Measurements from ENCODE around the gene HSPA12A.

Gene HSPA12A

DNA sequence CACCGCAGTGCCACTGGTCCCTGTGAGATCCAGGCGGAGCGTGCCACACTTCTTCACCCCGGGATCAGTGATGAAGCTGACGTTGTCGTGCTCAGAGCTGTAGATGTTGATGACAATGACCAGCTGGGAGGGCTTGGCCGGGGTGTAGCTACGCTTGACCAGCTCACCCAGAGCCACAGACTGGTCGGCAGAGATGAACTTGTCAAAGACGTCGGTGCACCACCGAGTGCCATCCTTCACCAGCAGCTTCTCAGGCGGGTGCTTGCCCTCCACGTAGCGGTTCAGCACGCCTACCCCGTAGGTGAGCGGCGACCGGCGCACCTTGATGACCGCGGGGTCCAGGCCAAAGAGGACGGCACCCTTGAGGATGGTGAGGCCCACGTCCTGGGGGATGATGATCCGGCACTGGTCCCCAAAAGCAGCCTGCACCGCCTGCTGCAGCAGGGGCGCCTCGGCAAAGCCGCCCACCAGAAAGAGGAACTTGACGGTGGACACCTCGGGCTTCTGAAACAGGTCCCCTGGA is 67.4 kb downstream of the HSPA12A start:
- Histone ChIP-seq H3K27me3 (ENCODE audit: control insufficient read depth, low read length) (no peaks in the 10 kb centered on the region), H4K20me1 (ENCODE audit: control insufficient read depth, insufficient read depth, low read depth, low read length) (no peaks in the 10 kb centered on the region)
- TF ChIP-seq, protein P1, sequence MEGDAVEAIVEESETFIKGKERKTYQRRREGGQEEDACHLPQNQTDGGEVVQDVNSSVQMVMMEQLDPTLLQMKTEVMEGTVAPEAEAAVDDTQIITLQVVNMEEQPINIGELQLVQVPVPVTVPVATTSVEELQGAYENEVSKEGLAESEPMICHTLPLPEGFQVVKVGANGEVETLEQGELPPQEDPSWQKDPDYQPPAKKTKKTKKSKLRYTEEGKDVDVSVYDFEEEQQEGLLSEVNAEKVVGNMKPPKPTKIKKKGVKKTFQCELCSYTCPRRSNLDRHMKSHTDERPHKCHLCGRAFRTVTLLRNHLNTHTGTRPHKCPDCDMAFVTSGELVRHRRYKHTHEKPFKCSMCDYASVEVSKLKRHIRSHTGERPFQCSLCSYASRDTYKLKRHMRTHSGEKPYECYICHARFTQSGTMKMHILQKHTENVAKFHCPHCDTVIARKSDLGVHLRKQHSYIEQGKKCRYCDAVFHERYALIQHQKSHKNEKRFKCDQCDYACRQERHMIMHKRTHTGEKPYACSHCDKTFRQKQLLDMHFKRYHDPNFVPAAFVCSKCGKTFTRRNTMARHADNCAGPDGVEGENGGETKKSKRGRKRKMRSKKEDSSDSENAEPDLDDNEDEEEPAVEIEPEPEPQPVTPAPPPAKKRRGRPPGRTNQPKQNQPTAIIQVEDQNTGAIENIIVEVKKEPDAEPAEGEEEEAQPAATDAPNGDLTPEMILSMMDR (IDR thresholded peaks at IDR 0.05; ENCODE audit: low read depth, low read length, poor library complexity, severe bottlenecking): no peak
- TF ChIP-seq EZH2phosphoT487 (IDR thresholded peaks at IDR 0.05; ENCODE audit: borderline replicate concordance, low read length): no peak

DNA sequence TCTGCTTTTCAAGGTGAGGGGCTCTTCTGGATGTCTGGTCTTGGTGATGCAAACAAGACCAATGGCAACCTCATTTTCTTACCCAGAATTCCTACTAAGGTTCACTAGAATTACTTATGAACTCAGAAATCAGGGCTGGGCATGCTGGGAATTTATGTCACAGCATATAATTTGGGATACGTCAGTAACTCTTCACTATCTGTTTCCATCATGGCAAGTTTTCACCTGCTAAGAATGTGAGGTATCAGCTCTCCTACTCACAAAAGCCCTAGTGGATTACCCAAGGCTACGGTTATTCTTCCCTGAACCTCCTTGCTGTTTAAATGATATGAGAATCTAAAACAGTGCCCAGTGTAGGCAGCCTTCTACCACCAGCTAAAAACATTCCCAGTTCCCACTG is 68.5 kb downstream of the HSPA12A start:
- no peaks in the 10 kb centered on the region for H3K9me3 ChIP-seq (ENCODE audit: control insufficient read depth, insufficient read depth, low read length)
- no peak overlapping the region for H3K4me3 ChIP-seq (ENCODE audit: low read length)
- no peak overlapping the region for H3K4me2 ChIP-seq (ENCODE audit: low read length)
- H3K79me2 ChIP-seq (ENCODE audit: control insufficient read depth, low read length): no peaks in the 10 kb centered on the region
- H4K20me1 ChIP-seq (ENCODE audit: control insufficient read depth, insufficient read depth, low read depth, low read length): no peaks in the 10 kb centered on the region
- no peaks in the 10 kb centered on the region for H3K27me3 ChIP-seq (ENCODE audit: control insufficient read depth, low read length)
- TF ChIP-seq EZH2phosphoT487 (IDR thresholded peaks at IDR 0.05; ENCODE audit: borderline replicate concordance, low read length): no peak
- TF ChIP-seq, protein P1 (IDR thresholded peaks at IDR 0.05; ENCODE audit: low read depth, low read length, poor library complexity, severe bottlenecking): no peak
- no peaks in the 10 kb centered on the region for H3K4me1 ChIP-seq (ENCODE audit: control insufficient read depth, low read length)
- H3K9me2 ChIP-seq (replicated peaks; ENCODE audit: control insufficient read depth, low read length): no peaks in the 10 kb centered on the region
- H3F3A ChIP-seq (ENCODE audit: control insufficient read depth, insufficient read depth): no peaks in the 10 kb centered on the region
- no peaks in the 10 kb centered on the region for H3K36me3 ChIP-seq (ENCODE audit: control insufficient read depth, low read length)
- no peak overlapping the region for H3K27ac ChIP-seq (ENCODE audit: low read depth, low read length)

More for the DNA sequence above, 67.4 kb downstream of the HSPA12A start:
- no peaks in the 10 kb centered on the region for H3K9me3 ChIP-seq (ENCODE audit: control insufficient read depth, insufficient read depth, low read length)
- no peak overlapping the region for H3K4me3 ChIP-seq (ENCODE audit: low read length)
- no peaks in the 10 kb centered on the region for H3F3A ChIP-seq (ENCODE audit: control insufficient read depth, insufficient read depth)
- H3K9me2 ChIP-seq (replicated peaks; ENCODE audit: control insufficient read depth, low read length): no peaks in the 10 kb centered on the region
- H3K79me2 ChIP-seq (ENCODE audit: control insufficient read depth, low read length): no peaks in the 10 kb centered on the region
- H3K36me3 ChIP-seq (ENCODE audit: control insufficient read depth, low read length): no peaks in the 10 kb centered on the region
- H3K4me2 ChIP-seq (ENCODE audit: low read length): no peak overlapping the region
- H3K4me1 ChIP-seq (ENCODE audit: control insufficient read depth, low read length): no peaks in the 10 kb centered on the region
- H3K27ac ChIP-seq (ENCODE audit: low read depth, low read length): no peak overlapping the region

DNA sequence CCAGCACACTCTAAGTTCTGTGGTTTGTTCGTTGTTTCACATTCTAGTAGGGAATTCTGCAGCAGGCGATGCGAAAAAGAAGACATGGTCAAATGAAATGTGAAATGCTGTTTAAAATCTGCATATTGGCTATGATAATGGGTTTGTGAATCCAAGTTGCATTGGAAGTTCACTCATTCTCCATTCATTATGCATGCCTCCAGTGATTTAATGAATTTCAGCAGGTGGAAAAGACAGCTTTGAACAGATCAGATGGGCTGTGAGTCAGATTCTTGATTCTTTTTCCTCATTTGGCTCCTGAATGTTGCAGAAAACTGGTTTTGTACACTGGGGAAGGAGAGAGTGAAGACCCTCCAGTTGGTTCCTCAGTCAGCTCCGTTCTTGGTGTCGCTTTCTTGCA is 69.5 kb downstream of the HSPA12A start:
- no peaks in the 10 kb centered on the region for H4K20me1 ChIP-seq (ENCODE audit: control insufficient read depth, insufficient read depth, low read depth, low read length)
- H3K27ac ChIP-seq (ENCODE audit: low read depth, low read length): no peak overlapping the region
- H3K4me1 ChIP-seq (ENCODE audit: control insufficient read depth, low read length): no peaks in the 10 kb centered on the region
- H3K9me2 ChIP-seq (replicated peaks; ENCODE audit: control insufficient read depth, low read length): no peaks in the 10 kb centered on the region
- no peak for TF ChIP-seq EZH2phosphoT487 (IDR thresholded peaks at IDR 0.05; ENCODE audit: borderline replicate concordance, low read length)
- TF ChIP-seq, protein P1 (IDR thresholded peaks at IDR 0.05; ENCODE audit: low read depth, low read length, poor library complexity, severe bottlenecking): no peak
- no peak overlapping the region for H3K4me3 ChIP-seq (ENCODE audit: low read length)
- H3K4me2 ChIP-seq (ENCODE audit: low read length): no peak overlapping the region
- H3K9me3 ChIP-seq (ENCODE audit: control insufficient read depth, insufficient read depth, low read length): no peaks in the 10 kb centered on the region
- no peaks in the 10 kb centered on the region for H3K36me3 ChIP-seq (ENCODE audit: control insufficient read depth, low read length)
- no peaks in the 10 kb centered on the region for H3K27me3 ChIP-seq (ENCODE audit: control insufficient read depth, low read length)
- no peaks in the 10 kb centered on the region for H3K79me2 ChIP-seq (ENCODE audit: control insufficient read depth, low read length)
- no peaks in the 10 kb centered on the region for H3F3A ChIP-seq (ENCODE audit: control insufficient read depth, insufficient read depth)

Data from DOHH2 (cell line).